Neural crest cell (in vitro differentiated cells): ENCODE measurements around the gene SLC39A11. TPM values are rescaled to one million over a fixed set of nuclear protein-coding genes. Genes with fewer than 3 reads are reported as not detected.

ENCODE experiments used
- DNase-seq: peaks from one replicate; pipeline ENCODE4 v3.0.0; 2021; ENCODE audit warnings: low read depth, mixed read lengths, low spot score
- H3K27ac Mint-ChIP-seq: one replicate; pipeline ENCODE4 v1.8.0; 2021; ENCODE audit warnings: mild to moderate bottlenecking, mixed read lengths; ENCODE audit not compliant: unreplicated experiment
- H3K27me3 Mint-ChIP-seq: 2 replicates; pipeline ENCODE4 v1.8.0; 2021; ENCODE audit warnings: low read depth, mild to moderate bottlenecking, mixed read lengths
- H3K36me3 Mint-ChIP-seq: 2 replicates; pipeline ENCODE4 v1.8.0; 2021; ENCODE audit warnings: low read depth, mild to moderate bottlenecking, mixed read lengths
- H3K4me1 Mint-ChIP-seq: 2 replicates; pipeline ENCODE4 v1.8.0; 2021; ENCODE audit warnings: mixed read lengths
- H3K4me3 Mint-ChIP-seq: one replicate; pipeline ENCODE4 v1.8.0; 2021; ENCODE audit warnings: mild to moderate bottlenecking, mixed read lengths
- H3K9me3 Mint-ChIP-seq: 2 replicates; pipeline ENCODE4 v1.8.0; 2021; ENCODE audit warnings: mixed read lengths
- CTCF ChIP-seq: fragments of 200-600 bp; sonication (generic); conservative IDR thresholded peaks from 2 replicates; pipeline ENCODE4 v1.5.0; 2021; ENCODE audit warnings: antibody characterized with exemption, mild to moderate bottlenecking
- total RNA-seq: library from RNA; stranded (reverse); gene quantifications from 2 replicates; pipeline ENCODE4 v1.2.1, GENCODE V29; 2021

SLC39A11 gene
- total RNA-seq, 1 donor from 2014 or later: 11.3 TPM

DNA sequence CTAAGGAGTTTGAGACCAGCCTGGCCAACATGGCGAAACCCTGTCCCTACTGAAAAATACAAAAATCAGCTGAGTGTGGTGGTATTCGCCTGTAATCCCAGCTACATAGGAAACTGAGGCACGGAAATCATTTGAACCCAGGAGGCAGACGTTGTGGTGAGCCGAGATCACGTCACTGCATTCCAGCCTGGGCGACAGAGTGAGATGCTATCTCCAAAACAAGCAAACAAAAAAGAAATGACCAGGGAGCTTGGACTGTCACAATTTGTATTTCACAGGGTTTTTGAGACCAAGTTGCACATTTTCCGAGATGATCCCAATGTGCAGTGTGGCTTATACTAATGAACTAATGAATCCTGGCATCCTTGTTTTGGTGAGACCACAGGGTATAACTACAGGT lies 156.5 kb downstream of the SLC39A11 start:
- no peak overlapping the region for H3K27ac Mint-ChIP-seq

DNA sequence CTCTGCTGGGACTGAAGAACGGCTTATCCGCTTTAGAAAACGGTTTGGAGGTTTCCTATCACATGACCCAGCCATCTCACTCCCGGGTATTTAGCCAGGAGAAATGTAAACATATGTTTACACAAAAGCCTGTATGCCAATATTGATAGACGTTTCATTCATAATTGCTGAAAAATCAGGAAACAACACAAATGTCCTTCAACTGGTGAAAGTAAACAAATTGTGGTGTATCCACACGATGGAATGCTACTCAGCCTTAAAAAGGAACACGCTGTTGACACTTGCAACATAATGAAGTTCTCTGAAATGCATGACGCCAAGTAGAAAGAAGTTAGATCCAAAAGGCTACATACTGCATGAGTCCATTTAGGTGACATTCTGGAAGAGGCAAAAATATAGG lies 157.6 kb downstream of the SLC39A11 start:
- H3K27ac Mint-ChIP-seq: no peak overlapping the region
- no peak for DNase-seq
- H3K36me3 Mint-ChIP-seq: no peaks in the 10 kb centered on the region
- peaks cover 6% of the 10 kb centered on the region for H3K4me1 Mint-ChIP-seq
- no peaks in the 10 kb centered on the region for H3K9me3 Mint-ChIP-seq
- H3K4me3 Mint-ChIP-seq: no peak overlapping the region
- no peaks in the 10 kb centered on the region for H3K27me3 Mint-ChIP-seq
- no peak for TF ChIP-seq CTCF

More for the DNA sequence above, 156.5 kb downstream of the SLC39A11 start:
- Mint-ChIP-seq H3K9me3 (no peaks in the 10 kb centered on the region), H3K4me3 (no peak overlapping the region), H3K4me1 (no peaks in the 10 kb centered on the region), H3K27me3 (no peaks in the 10 kb centered on the region), H3K36me3 (no peaks in the 10 kb centered on the region)
- DNase-seq: no peak
- no peak for TF ChIP-seq CTCF

GRCh38 chr17:72931635-72932034 lies 160.9 kb downstream of the SLC39A11 start:
- no peak overlapping the region for H3K27ac Mint-ChIP-seq
- H3K27me3 Mint-ChIP-seq: no peaks in the 10 kb centered on the region
- H3K36me3 Mint-ChIP-seq: no peaks in the 10 kb centered on the region
- DNase-seq: no peak
- no peak for TF ChIP-seq CTCF
- peaks cover 18% of the 10 kb centered on the region for H3K4me1 Mint-ChIP-seq
- no peaks in the 10 kb centered on the region for H3K9me3 Mint-ChIP-seq
- no peak overlapping the region for H3K4me3 Mint-ChIP-seq

DNA sequence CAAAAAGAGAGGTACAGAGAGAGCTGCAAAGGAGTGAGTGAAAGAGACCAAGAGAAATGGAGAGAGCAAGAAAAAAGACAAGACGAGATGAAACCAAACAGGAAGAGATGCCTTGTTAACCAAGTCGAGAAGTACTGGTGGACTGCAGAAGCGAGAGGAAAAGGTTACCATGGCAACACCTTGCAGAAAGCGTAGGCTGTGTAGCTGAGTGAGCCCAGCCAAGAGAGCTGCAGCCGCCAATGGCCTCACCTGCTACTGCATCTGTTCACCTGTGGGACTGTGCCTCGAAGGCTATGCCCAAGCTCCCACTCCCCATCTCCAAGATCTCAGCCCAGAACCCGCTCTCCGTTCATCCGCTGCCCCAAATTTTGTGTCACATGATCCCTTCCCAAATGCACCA lies 161.3 kb downstream of the SLC39A11 start:
- Mint-ChIP-seq H3K4me3 (no peak overlapping the region), H3K27ac (no peak overlapping the region), H3K27me3 (no peaks in the 10 kb centered on the region), H3K4me1 (peaks cover 18% of the 10 kb centered on the region), H3K36me3 (no peaks in the 10 kb centered on the region), H3K9me3 (no peaks in the 10 kb centered on the region)
- no peak for DNase-seq
- no peak for TF ChIP-seq CTCF

GRCh38 chr17:72930031-72930430 lies 162.5 kb downstream of the SLC39A11 start:
- no peaks in the 10 kb centered on the region for H3K36me3 Mint-ChIP-seq
- TF ChIP-seq CTCF: no peak
- no peak for DNase-seq
- peaks cover 18% of the 10 kb centered on the region for H3K4me1 Mint-ChIP-seq
- no peaks in the 10 kb centered on the region for H3K27me3 Mint-ChIP-seq
- H3K9me3 Mint-ChIP-seq: no peaks in the 10 kb centered on the region
- no peak overlapping the region for H3K4me3 Mint-ChIP-seq
- no peak overlapping the region for H3K27ac Mint-ChIP-seq
